Cardiac muscle cell (in vitro differentiated cells and primary cell): ENCODE measurements around the gene METAP2. TPM values are rescaled to one million over a fixed set of nuclear protein-coding genes. Genes with fewer than 3 reads are reported as not detected.

Experiments
- DNase-seq, 2 donors: peaks; one replicate each; pipeline versions ENCODE4 v3.0.0 to v3.0.0-alpha.2; 2010 to 2017; ENCODE audit warnings: low read depth in 1 of 2, low spot score in 1 of 2
- H3K27ac ChIP-seq: fragments of 200-600 bp; sonication (generic); 2 replicates; pipeline ENCODE4 v1.5.1; 2016
- H3K27me3 ChIP-seq: fragments of 200-600 bp; sonication (generic); 2 replicates; pipeline ENCODE4 v1.6.0; 2016; ENCODE audit warnings: control low read depth
- H3K36me3 ChIP-seq: fragments of 200-600 bp; sonication (generic); 2 replicates; pipeline ENCODE4 v1.5.1; 2016; ENCODE audit warnings: control low read depth
- H3K4me1 ChIP-seq: fragments of 200-600 bp; sonication (generic); 2 replicates; pipeline ENCODE4 v1.8.1; 2017; ENCODE audit warnings: low read depth, mild to moderate bottlenecking, mixed run types
- H3K4me3 ChIP-seq: fragments of 200-600 bp; sonication (generic); 2 replicates; pipeline ENCODE4 v1.5.1; 2016; ENCODE audit warnings: mild to moderate bottlenecking
- H3K9me3 ChIP-seq: fragments of 200-600 bp; sonication (generic); 2 replicates; pipeline ENCODE4 v1.5.1; 2017; ENCODE audit warnings: low read depth, mild to moderate bottlenecking, control low read depth
- polyA plus RNA-seq: library from polyadenylated mRNA; unstranded; fragments of >200 nt; fragmentation: Nextera tagmentation; extraction: Ambion mirVana; gene quantifications from 2 replicates; pipeline ENCODE4 v1.2.1, GENCODE V29; 2016
- total RNA-seq: library from RNA; depleted of rRNA; stranded (reverse); fragments of >200 nt; gene quantifications from 2 replicates; pipeline ENCODE4 v1.2.3, GENCODE V29; 2016
- TF ChIP-seq, protein P1 (sequence below): IDR thresholded peaks from 2 replicates; pipeline ENCODE4 v1.5.1; 2012; ENCODE audit warnings: low read depth, mild to moderate bottlenecking, low read length

Gene METAP2
- total and polyA plus RNA-seq, 2 experiments from 2014 or later: 41.1 to 98.8 TPM

DNA sequence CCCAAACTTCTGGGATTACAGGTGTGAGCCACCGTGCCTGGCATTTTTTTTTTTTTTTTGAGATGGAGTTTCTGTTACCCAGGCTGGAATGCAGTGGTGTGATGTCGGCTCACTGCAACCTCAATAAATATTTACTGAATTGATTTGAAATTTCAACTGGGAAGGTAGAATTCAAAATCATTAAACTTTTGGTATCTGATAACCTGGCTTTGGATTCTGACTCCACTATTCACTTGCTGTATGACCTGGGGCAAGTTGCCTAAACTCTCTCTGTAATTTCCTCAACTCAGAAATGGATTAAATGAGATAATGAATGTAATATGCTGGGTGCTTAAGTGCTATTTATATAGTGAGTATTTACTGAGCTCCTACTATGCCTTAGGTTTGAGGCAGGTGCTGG lies 8.7 kb upstream of the METAP2 start:
- Histone ChIP-seq H3K27ac (no peak overlapping the region), H3K4me3 (no peak overlapping the region), H3K27me3 (no peaks in the 10 kb centered on the region), H3K4me1 (no peaks in the 10 kb centered on the region), H3K36me3 (no peaks in the 10 kb centered on the region), H3K9me3 (no peaks in the 10 kb centered on the region)
- TF ChIP-seq, protein P1, sequence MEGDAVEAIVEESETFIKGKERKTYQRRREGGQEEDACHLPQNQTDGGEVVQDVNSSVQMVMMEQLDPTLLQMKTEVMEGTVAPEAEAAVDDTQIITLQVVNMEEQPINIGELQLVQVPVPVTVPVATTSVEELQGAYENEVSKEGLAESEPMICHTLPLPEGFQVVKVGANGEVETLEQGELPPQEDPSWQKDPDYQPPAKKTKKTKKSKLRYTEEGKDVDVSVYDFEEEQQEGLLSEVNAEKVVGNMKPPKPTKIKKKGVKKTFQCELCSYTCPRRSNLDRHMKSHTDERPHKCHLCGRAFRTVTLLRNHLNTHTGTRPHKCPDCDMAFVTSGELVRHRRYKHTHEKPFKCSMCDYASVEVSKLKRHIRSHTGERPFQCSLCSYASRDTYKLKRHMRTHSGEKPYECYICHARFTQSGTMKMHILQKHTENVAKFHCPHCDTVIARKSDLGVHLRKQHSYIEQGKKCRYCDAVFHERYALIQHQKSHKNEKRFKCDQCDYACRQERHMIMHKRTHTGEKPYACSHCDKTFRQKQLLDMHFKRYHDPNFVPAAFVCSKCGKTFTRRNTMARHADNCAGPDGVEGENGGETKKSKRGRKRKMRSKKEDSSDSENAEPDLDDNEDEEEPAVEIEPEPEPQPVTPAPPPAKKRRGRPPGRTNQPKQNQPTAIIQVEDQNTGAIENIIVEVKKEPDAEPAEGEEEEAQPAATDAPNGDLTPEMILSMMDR: no peak
- no peak for DNase-seq

DNA sequence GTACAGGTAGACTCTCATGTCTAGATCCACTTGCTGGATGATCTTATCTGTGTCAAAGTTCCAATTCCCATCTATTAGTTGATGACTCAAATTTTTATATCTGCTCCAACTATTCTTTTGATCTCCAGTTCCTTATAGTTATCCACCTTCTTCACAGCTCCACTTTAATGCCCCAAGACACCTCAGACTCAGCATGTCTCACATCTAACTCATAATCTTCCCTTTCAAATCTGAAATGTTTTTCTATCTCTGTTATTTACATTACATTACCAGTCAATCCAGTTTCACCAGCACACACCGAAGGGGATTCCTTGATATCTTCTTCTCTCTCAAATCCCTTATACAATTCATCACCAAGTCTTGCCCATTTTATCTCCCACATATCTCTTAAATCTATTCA lies 3.7 kb upstream of the METAP2 start:
- Histone ChIP-seq H3K4me3 (no peak overlapping the region), H3K9me3 (no peaks in the 10 kb centered on the region), H3K4me1 (peaks cover 4% of the 10 kb centered on the region), H3K36me3 (no peaks in the 10 kb centered on the region), H3K27ac (no peak overlapping the region), H3K27me3 (no peaks in the 10 kb centered on the region)
- TF ChIP-seq, protein P1: no peak
- DNase-seq: no peak

DNA sequence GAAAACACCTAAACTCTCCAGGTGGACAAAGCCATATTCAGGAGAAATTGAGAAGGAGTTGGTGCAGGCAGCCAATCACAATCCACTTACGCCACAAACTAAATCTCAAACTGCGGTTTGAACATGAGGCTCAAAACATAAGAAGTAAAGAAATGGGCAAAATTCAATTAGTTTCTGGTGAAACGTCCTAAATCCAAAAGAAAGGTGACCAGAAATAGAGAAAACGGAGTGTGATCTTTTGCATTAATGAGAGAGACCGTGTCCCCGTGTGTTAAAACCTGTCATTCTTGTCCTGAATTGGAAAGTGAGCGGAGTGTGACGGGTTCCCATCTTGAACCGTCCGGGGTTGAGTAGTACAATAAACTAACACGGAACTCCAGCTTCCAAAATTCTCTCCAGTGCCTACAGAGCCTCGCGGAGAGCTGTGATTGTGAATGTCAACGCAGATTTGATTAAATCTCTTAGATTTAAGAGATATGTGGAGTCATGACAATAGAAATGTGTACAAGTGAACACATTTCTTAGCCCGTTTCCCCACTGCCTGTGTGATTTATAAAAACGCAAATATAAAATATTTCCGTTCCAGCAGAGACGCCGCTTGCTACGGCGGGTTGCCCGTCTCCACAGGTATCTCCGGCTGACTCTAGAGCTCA lies 595 bp upstream of the METAP2 start:
- peak overlapping the region; percentile 80 for H3K4me3 ChIP-seq
- peaks cover 25% of the 10 kb centered on the region for H3K36me3 ChIP-seq
- peak overlapping the region; percentile 94 for H3K27ac ChIP-seq
- DNase-seq: peak; percentile 56 to 58
- no peaks in the 10 kb centered on the region for H3K9me3 ChIP-seq
- TF ChIP-seq, protein P1: no peak
- H3K4me1 ChIP-seq: peaks cover 10% of the 10 kb centered on the region
- H3K27me3 ChIP-seq: no peaks in the 10 kb centered on the region

DNA sequence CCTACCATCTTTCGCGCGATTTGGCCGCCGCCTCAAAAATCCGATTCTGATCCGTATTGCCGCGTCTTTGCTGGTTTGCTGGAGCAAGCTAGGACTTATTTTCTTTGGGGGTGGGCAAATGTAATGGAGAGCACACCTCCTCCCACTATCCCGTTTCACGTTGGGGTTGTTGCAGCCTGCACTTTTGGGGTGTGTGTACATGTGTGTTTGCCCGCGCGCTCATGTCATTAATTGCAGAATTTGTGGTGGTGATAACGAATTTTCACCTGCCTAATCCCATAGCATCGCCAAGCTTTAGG lies 657 bp downstream of the METAP2 start:
- peak overlapping the region; percentile 94 for H3K27ac ChIP-seq
- TF ChIP-seq, protein P1: no peak
- H3K9me3 ChIP-seq: no peaks in the 10 kb centered on the region

DNA sequence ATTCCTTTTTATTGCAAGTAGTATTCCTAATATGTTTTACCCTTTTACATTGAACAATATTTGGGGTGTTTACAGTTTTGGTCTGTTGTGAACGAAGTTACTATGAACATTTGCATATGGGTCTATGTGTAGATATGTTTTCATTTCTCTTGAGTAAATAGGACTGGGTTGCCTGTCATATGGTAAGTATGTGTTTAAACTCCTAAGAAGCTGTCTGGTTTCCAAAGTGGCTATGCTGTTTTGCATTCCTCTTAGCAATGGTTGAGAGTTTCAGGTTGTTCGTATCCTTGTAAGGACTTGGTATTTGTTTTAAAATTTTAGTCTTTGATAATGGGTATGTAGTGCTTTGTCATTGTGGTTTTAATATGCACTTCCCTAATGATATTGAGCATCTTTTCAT lies 6.3 kb downstream of the METAP2 start:
- DNase-seq: peak in 1 of 2 donors; percentile 8
- TF ChIP-seq, protein P1: no peak
- no peaks in the 10 kb centered on the region for H3K9me3 ChIP-seq
- H3K27ac ChIP-seq: no peak overlapping the region
- no peak overlapping the region for H3K4me3 ChIP-seq
- H3K36me3 ChIP-seq: peaks cover 29% of the 10 kb centered on the region
- peaks cover 7% of the 10 kb centered on the region for H3K4me1 ChIP-seq
- no peaks in the 10 kb centered on the region for H3K27me3 ChIP-seq

More for the DNA sequence above, 657 bp downstream of the METAP2 start:
- peaks cover 25% of the 10 kb centered on the region for H3K36me3 ChIP-seq
- H3K27me3 ChIP-seq: no peaks in the 10 kb centered on the region
- no peak for DNase-seq
- peaks cover 10% of the 10 kb centered on the region for H3K4me1 ChIP-seq
- H3K4me3 ChIP-seq: peak overlapping the region; percentile 80
